ENCODE results near the gene RPRML.
"Not testable (repeated sequence)": the region's sequence is repeated elsewhere in the genome, so short reads cannot be mapped to it uniquely, and the experiment has no call there.

RPRML gene

GRCh38 chr17:46979147-46979863 lies at the start of gene RPRML:
TSS of gene RPRML (minus strand) at chr17:46979253. CDS start at chr17:46979007, 246 bp downstream.
- DNase-seq (ENCODE audit: extremely low read depth in 1 of 2, low read depth in 1 of 2) = peak; percentile 7 to 20

- DNase-seq (ENCODE audit: extremely low read depth in 1 of 2, low read depth in 1 of 2) = not testable (repeated sequence)
Measured at GRCh38 chr17:47016966-47017365, 37.9 kb upstream of the RPRML start.

GRCh38 chr17:47013341-47013740 lies 34.3 kb upstream of the RPRML start:
- DNase-seq (ENCODE audit: extremely low read depth in 1 of 2, low read depth in 1 of 2) = no peak

GRCh38 chr17:47012457-47012856 lies 33.4 kb upstream of the RPRML start:
- no peak for DNase-seq (ENCODE audit: extremely low read depth in 1 of 2, low read depth in 1 of 2)

GRCh38 chr17:47009759-47010594 lies 30.9 kb upstream of the RPRML start:
- no peak for DNase-seq (ENCODE audit: extremely low read depth in 1 of 2, low read depth in 1 of 2)

GRCh38 chr17:47004906-47005305 lies 25.9 kb upstream of the RPRML start:
- DNase-seq (ENCODE audit: extremely low read depth in 1 of 2, low read depth in 1 of 2) = no peak

GRCh38 chr17:47003864-47004263 lies 24.8 kb upstream of the RPRML start:
- DNase-seq (ENCODE audit: extremely low read depth in 1 of 2, low read depth in 1 of 2) = not testable (repeated sequence)

GRCh38 chr17:46995841-46996571 lies 17.0 kb upstream of the RPRML start:
- DNase-seq (ENCODE audit: extremely low read depth in 1 of 2, low read depth in 1 of 2) = no peak

- no peak for DNase-seq (ENCODE audit: extremely low read depth in 1 of 2, low read depth in 1 of 2)
Measured at GRCh38 chr17:46994993-46995392, 15.9 kb upstream of the RPRML start.

- DNase-seq (ENCODE audit: extremely low read depth in 1 of 2, low read depth in 1 of 2) = no peak
Measured at GRCh38 chr17:46991617-46992016, 12.6 kb upstream of the RPRML start.

- DNase-seq (ENCODE audit: extremely low read depth in 1 of 2, low read depth in 1 of 2) = no peak
Measured at GRCh38 chr17:46989637-46990431, 10.8 kb upstream of the RPRML start.

- not testable (repeated sequence) for DNase-seq (ENCODE audit: extremely low read depth in 1 of 2, low read depth in 1 of 2)
Measured at GRCh38 chr17:46987927-46988326, 8.9 kb upstream of the RPRML start.

- no peak for DNase-seq (ENCODE audit: extremely low read depth in 1 of 2, low read depth in 1 of 2)
Measured at GRCh38 chr17:46986366-46986765, 7.3 kb upstream of the RPRML start.

GRCh38 chr17:46984892-46985291 lies 5.8 kb upstream of the RPRML start:
- no peak for DNase-seq (ENCODE audit: extremely low read depth in 1 of 2, low read depth in 1 of 2)

- no peak for DNase-seq (ENCODE audit: extremely low read depth in 1 of 2, low read depth in 1 of 2)
Measured at GRCh38 chr17:46984341-46984740, 5.3 kb upstream of the RPRML start.

GRCh38 chr17:46983782-46984181 lies 4.7 kb upstream of the RPRML start:
- DNase-seq (ENCODE audit: extremely low read depth in 1 of 2, low read depth in 1 of 2) = no peak

GRCh38 chr17:46982577-46982976 lies 3.5 kb upstream of the RPRML start:
- DNase-seq (ENCODE audit: extremely low read depth in 1 of 2, low read depth in 1 of 2) = no peak

GRCh38 chr17:46978489-46979146 lies 435 bp downstream of the RPRML start:
- no peak for DNase-seq (ENCODE audit: extremely low read depth in 1 of 2, low read depth in 1 of 2)

- DNase-seq (ENCODE audit: extremely low read depth in 1 of 2, low read depth in 1 of 2) = no peak
Measured at GRCh38 chr17:46977750-46978488, 1.1 kb downstream of the RPRML start.

Measured in stimulated activated CD8-positive, alpha-beta memory T cell treated with anti-CD3 and anti-CD28 coated beads, Interleukin-7, amount 100 ng/mL, for 48 hours (primary cell).